HuH-7.5 (cell line): ENCODE results near the gene CPA5.
"Not testable (repeated sequence)": the region's sequence is repeated elsewhere in the genome, so short reads cannot be mapped to it uniquely, and the experiment has no call there.

Experiments
- DNase-seq: peaks from one replicate; pipeline ENCODE4 v3.0.0; 2011; ENCODE audit warnings: low spot score

The CPA5 gene

DNA sequence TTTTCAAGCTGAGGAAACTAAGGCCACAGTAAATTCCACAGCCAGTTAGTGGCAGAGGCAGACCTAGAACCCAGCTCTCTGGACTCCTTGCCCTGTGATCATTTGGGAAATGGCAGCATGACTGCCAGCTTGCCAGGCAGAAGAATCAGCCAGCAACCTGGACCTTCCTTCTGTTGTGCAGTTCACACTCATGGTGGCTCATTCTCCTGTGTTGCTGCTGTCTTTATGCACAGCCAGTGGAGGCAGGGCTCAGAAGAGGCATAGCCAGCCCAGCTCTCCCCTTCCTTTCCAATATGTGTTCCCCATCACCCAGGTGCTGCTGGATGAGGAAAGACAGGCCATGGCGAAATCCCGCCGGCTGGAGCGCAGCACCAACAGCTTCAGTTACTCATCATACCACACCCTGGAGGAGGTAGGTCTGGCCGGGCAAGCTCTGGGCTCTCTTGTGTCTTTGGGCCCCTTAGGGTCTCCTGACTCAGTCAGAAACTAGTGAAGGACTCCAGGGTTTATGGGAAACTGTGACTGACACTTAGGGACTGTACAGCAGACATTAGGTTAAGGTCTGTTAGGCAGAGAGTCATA, 14.8 kb downstream of the CPA5 start:
- DNase-seq: no peak

GRCh38 chr7:130360518-130360917, 15.9 kb downstream of the CPA5 start:
- DNase-seq: no peak

DNA sequence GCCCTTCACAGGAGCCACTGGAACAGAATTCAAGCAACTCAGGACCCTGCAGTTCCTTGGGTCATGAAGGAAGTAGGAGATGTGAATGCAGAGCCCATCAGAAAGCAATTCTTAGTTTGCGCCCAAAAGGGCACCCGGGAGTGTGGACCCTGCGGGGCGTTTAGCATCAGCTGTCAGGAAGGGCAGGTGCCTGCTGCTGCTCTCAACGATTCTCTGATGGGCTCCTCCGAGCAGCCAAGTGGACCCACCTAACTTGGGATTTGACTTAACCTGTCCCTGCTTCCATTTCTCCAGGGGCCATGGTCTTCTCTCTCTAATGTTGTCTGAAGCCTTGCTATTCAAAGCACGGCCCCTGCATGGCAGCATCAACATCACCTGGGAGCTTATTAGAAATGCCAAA, 17.1 kb downstream of the CPA5 start:
- DNase-seq: no peak

- DNase-seq: no peak
These were observed 17.7 kb downstream of the CPA5 start for GRCh38 chr7:130362251-130362816.

- DNase-seq: no peak
These were observed 18.6 kb downstream of the CPA5 start for GRCh38 chr7:130363026-130363847.

DNA sequence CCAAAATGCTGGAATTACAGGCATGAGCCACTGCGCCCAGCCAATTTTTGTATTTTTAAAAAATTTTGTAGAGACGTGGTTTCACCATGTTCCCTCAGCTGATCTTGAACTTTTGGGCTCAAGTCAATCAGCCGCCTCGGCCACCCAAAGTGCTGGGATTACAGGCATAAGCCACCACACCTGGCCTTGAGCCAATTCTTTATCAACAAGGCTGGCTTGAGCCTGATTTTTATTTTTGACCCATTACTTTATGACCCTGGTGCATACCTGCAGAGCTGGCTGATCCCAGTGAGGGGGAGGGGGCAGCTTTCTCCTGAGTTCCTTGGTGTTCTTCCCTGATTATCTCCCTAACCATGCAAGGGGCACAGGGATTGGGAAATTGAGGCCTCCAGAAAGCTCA, 19.8 kb downstream of the CPA5 start:
- DNase-seq: no peak

GRCh38 chr7:130365088-130365487, 20.5 kb downstream of the CPA5 start:
- no peak for DNase-seq

DNA sequence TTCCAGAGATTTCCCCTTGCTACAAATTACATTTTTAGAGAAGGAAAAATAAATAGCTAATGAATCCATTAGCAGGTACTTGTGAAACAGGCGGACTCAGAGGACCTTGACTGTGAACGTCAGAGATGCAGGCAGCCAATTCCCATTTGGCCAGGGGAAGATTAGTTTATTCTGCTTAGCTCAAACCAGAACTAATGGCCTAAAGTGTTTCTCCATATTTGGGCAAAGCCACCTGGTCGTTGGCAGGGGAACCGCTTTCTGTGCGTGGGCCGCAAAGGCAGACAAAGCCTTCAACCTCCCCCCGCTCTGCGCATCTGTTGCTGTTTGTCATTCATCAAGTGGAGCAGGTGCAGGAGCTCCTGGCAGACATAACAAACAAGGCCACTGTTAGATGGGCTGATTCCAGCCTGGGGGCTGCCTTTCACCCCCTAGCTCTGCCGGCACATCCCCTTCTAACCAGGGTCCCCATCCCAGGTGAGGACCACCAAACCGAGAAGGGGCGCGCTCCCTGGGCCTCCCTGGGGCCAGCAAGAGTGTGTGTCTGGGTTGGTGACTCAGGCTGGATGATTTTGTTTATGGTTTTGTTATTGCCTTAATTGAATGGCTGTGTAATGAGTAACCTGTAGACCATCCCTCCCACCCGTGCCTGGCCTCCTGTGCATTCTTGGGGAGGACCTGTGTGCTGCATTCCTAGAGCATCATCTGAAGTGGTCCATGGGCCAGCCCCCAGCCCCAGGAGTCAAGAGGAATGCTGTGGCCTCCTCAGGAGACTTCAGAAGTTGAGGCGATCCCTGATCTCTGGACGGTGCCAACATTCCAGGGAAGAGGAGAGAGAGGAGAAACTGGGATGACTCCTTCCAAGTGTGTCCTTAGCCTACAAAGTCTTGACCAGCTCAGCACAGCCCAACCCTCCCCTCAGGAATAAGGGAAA, 21.2 kb downstream of the CPA5 start:
- no peak for DNase-seq

- no peak for DNase-seq
These were observed 21.9 kb downstream of the CPA5 start for GRCh38 chr7:130366564-130366963.

DNA sequence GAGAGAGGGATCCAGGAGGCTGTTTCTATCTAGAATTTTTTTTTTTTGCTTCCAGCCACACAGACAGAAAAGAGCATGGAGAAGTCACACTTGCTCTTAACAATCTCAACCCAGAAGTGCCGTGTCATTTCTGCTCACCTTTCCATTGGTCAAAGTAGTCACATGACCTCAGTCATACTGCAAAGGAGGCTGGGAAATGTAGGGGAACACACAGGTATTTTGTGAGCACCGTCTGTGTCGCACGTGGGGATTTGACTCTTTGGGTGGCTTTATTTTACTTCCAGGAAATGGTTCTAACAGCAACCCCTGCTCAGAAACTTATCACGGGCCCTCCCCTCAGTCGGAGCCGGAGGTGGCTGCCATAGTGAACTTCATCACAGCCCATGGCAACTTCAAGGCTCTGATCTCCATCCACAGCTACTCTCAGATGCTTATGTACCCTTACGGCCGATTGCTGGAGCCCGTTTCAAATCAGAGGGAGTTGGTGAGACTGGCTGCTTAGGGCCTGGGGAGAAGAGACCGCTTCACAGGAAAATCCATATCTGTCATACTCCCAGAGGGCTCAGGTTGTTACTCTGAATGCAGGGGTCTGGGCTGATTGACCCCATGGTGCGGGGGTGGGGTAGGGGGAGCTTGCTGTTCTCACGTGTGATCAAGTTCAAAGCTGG, 22.6 kb downstream of the CPA5 start:
- no peak for DNase-seq

DNA sequence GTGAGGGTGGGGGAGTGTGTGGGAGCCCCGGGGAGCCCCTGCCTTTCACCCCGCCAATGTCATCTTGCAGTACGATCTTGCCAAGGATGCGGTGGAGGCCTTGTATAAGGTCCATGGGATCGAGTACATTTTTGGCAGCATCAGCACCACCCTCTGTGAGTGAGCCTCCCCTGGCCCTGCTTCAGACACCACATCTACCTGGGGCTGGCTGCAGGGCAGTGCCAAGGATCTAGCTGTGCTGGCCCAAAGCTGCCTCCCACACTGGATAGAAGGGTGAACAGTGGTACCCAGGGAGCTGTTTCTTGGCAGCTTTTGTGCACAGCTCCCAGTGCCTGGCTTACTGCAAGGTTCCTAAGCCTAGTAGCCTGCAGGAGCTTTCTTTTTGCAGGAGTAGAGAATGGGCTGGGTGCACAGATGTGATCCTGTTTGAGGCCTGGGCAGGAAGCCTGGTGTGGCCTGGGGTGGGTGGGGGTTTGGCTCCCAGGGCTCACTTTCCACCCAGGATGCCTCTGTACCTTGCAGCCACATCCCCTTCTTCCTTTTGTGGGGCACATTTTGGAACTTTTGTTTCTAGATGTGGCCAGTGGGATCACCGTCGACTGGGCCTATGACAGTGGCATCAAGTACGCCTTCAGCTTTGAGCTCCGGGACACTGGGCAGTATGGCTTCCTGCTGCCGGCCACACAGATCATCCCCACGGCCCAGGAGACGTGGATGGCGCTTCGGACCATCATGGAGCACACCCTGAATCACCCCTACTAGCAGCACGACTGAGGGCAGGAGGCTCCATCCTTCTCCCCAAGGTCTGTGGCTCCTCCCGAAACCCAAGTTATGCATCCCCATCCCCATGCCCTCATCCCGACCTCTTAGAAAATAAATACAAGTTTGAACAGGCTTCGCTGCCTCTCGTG, 23.5 kb downstream of the CPA5 start:
- DNase-seq: no peak

- peak; percentile 78 for DNase-seq
These were observed 24.6 kb downstream of the CPA5 start for GRCh38 chr7:130369110-130369711.

GRCh38 chr7:130369831-130370550, 25.4 kb downstream of the CPA5 start:
- DNase-seq: no peak

DNA sequence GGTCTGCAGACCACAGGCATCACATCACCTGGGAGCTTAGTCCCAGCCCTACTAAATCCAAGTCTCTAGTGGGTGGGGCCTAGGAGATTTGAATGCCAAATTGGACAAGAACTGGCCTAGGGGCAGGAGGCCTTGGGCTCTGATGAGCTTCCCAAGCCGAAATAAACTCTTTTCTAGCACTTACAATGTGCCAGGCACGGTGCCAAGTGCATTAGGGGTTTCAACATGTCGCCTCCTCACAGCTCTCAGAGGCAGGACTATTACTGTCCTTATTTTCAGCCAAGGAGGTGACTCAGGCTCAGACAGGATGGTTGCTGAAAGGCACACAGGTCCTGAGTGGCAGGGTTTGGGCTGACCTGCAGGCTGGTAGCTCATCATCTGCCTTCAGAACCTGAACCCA, 26.4 kb downstream of the CPA5 start:
- DNase-seq: no peak

DNA sequence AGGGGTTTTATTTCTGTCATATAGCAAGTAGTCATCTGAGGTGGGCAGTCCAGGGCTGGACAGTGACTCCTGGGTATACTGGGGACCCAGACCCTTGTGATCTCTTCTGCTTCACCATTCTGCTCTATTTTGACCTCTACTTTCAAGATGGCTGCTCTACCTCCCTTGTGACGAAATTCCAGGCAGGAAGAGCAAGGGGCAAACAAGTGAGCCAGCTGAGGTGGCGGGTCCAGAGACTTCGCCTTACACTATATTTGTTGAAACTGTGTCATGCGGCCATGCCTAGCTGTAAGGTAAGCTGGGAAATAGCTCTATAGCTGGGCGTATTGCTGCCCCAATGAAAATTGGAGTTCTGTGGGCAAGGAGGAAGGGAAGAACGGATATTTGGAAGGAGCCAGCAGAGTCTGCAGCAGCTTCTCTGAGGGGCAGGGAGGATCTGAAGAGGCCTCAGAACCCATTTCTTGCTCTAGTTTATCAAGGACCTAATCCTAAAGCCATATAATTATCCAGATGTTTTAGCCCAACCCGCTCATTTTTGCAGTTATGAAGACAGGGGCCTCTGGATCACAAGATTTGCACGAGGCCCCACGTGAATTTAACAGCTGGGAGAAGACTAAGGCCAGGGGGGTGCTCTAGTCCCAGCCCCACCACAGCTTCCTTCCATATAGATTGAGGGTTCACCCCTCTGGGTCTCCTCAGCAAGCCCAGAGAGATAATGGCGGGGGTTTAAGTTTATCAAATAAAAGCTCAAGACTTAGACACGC, 28.0 kb downstream of the CPA5 start:
- no peak for DNase-seq

DNA sequence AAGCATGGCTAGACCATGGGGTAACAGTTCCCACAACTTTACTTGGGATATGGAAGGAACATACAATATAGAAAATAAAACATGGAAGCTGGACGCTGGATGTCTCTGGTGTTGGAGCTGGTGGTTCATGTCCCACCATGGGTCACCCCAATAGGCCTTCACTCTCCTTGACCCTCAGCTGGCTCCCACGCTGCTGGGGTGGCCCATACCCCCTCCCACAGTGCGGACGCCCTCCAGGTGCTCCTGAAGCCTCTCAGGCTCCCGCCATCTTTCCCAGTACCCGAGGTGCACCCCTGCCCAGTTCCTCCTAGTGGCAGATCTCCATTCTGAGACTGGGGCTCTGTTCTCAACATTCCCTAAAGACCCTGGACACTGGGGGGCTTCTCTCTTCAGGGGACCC, 29.9 kb downstream of the CPA5 start:
- DNase-seq: no peak

DNA sequence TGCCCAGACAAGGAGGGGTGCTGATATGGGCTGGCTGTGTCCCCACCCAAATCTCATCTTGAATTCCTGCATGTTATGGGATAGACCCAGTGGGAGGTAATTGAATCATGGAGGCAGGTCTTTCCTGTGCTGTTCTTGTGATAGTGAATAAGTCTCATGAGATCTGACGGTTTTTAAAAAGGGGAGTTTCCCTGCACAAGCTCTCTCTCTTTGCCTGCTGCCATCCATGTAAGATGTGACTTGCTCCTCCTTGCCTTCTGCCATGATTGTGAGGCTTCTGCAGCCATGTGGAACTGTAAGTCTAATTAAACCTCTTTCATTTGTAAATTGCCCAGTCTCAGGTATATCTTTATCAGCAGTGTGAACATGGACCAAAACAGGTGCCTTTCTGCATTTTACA, 31.8 kb downstream of the CPA5 start:
- DNase-seq: not testable (repeated sequence)

GRCh38 chr7:130377178-130377577, 32.6 kb downstream of the CPA5 start:
- DNase-seq: no peak

DNA sequence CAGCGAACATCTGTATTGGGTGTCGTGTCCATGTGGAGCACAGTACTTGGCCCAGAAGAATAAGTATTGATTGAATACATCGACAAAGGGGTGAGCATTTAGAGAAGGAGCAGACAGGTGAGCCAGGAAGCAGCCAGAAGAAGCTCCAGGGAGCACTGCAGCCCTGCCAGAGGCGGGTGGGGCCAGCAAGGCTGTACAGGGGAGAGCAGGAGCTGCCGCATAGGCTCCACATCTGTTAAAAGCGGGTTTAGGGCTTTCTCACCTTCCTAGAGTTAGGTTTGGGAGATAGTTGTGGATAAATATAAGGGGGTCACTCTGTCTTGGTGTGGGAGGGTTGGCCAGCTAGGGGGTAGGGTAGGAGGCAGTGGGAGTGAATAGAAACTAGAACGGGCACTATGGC, 34.4 kb downstream of the CPA5 start:
- DNase-seq: no peak
